Activated CD4-positive, CD25-positive, alpha-beta regulatory T cell treated with anti-CD3 and anti-CD28 coated beads, Interleukin-2, amount 50 U/mL, for 72 hours (primary cell): Measurements from ENCODE around the gene CGAS.
A peak's percentile ranks its signal among the peaks of the same experiment; 100 is the strongest.
"Not testable (repeated sequence)": the region's sequence is repeated elsewhere in the genome, so short reads cannot be mapped to it uniquely, and the experiment has no call there.

Experiments used
- DNase-seq: peaks from one replicate; pipeline ENCODE4 v3.0.0; 2021

The CGAS gene

DNA sequence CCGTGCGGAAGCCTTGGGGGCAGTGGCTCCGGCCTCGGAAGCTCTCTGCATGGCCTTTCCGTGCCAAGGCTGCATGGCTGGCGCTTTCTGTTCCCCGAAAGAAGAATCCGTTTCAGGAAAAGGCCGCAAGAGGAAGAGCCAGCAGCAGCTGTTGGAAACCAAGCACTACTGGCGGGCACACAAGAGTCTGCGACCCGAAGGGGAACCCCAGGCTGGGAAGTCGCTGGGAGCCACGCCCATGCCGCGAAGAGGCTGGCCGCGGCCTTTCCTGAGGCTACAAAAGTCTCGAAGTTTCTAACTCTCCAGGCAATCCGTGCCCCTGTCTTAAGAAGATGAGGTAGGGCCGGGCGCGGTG lies at the start of gene CGAS:
Gene CGAS (minus strand): TSS at position 191 of the 355 bp plus-strand sequence. CDS start 116 bp downstream, at position 75.
- peak; percentile 69 for DNase-seq

DNA sequence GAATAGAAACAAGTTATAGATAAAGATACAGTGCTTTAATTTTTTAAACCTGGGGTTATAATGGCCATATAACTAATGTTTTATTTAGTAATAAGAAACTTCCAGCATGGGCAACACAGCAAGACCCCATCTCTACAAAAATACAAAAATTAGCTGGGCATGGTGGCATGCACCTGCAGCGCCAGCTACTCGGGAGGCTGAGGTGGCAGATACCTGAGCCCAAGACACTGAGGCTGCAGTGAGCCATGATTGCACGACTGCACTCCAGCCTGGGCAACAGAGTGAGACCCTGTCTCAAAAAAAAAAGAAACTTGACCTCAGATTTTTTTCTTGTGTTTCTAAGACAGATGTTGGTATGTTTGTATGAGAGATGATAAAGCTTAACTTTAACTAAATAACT lies 45.8 kb upstream of the CGAS start:
- no peak for DNase-seq

DNA sequence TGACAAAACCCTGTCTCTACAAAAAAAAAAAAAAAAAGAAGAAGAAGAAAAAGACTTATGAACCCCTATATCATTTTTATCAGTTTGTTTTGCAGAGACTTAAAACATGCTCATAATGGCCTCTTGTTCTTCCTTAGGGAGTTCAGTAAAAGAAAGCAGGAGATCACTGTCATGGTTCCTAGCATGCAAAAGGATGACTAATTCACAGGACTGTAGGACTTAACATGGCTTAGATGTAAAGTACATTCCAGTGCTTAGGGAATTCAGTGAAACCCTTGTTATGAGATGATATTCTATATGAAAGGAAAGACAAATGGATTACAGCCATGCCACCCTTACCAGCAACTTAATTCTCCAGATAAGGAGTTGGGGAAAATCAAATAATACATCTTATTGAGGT lies 39.3 kb upstream of the CGAS start:
- no peak for DNase-seq

GRCh38 chr6:73487473-73487872 lies 35.4 kb upstream of the CGAS start:
- no peak for DNase-seq

DNA sequence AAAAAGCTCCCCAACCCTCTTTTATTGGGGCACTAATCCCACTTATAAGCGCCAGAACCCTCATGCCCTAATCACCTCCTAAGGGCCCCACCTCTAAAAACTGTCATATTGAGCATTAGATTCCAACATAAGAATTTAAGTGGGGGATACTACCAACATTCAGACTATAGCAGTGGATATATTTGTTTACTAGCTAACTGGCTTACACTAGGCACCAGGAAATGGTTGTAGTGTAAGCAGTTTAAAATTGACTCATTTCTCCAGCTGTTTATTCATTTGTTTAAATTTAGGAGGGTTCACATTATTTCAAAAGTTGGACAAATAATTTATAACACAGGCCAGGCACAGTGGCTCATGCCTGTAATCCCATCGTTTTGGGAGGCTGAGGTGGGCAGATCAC lies 32.3 kb upstream of the CGAS start:
- no peak for DNase-seq

DNA sequence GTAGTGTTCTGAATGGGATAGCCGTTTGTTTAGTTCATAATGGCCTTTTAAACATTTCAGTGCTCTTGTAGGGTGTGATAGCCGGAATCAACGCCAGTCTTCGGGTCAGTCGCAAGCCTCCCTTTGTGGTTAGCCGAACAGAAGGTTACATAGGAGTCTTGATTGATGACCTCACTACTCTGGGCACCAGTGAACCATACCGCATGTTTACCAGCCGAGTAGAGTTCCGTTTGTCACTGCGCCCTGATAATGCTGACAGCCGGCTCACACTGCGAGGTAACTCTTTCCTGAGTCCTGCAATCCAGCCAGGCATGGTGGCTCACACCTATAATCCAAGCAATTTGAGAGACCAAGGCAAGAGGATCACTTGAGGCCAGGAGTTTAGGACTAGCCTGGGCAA lies 29.9 kb upstream of the CGAS start:
- DNase-seq = no peak

- no peak for DNase-seq
These were observed 25.3 kb upstream of the CGAS start for GRCh38 chr6:73477407-73477806.

DNA sequence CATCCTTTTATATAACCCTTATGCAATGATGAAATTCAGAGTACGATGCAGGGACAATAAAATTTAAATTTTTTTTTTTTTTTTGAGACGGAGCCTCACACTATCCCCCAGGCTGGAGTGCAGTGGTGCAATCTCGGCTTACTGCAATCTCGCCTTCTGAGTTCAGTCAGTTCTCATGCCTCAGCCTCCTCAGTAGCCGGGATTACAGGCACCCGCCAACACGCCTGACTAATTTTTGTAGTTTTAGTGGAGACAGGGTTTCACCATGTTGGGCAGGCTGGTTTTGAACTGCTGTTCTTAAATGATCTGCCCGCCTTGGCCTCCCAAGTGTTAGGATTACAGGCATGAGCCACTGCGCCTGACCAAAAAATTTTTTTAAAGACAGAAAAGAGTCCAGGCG lies 24.6 kb upstream of the CGAS start:
- no peak for DNase-seq

DNA sequence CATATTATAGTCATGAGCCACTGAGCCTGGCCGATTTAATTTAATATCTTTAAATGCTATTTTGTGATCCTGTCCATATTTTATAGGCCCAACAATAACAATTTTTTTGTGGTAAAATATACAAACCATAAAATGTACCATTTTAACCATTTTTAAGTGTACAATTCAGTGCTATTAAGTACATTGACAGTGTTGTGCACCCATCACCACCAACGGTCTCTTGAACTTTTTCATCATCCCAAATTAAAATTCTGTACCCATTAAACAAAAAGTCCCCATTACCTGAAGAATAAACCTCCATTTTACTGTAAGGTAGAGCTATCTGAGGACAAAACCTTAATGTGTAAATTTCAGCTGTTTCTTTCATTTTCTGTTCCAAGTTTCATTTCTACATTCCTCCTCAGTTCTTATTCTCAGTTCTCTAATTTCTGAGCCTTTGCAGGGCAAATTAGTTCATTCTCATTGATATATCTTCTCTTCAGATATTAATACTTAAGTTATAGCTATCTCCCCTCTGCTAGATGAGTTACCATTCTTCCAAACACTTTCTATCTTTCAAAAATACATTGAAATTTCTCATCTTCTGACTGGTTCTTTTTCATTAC lies 19.7 kb upstream of the CGAS start:
- no peak for DNase-seq

DNA sequence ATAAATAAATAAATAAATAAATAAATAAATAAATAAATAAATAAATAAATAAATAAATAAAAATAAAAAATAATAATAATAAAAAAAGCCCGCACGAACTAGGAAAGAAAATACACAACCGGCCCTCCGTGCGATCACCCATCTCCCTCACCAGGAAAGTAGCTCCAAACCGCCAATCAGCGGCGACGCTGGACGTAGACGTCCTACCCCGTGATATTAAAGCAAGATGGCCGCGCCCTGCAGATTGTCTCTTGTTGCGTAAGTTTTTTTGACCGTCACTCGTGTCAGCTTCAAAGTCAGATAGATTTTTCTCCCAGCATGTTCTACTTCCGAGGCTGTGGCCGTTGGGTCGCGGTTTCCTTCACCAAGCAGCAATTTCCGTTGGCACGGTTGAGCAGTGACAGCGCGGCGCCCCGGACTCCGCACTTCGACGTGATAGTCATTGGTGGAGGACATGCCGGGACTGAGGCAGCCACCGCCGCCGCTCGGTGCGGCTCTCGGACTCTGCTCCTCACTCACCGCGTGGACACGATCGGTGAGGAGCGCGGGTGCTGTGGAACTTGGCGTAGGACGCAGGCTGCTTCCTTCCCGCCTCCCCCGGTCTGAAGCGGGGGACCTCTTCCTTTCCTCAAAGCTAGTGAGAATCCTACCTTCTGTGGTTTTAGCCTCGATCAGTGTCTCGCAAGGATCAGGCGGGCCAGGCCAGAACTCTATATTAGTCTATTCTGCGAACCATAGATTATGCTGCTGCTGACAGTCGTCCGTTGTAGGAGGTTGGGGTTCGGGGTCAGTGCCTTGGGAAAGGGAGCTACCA lies 9.6 kb upstream of the CGAS start, which contains the start of gene MTO1:
Gene MTO1 (plus strand): TSS at position 201 of the 814 bp plus-strand sequence. CDS start 118 bp downstream, at position 319.
- DNase-seq = peak; percentile 80

DNA sequence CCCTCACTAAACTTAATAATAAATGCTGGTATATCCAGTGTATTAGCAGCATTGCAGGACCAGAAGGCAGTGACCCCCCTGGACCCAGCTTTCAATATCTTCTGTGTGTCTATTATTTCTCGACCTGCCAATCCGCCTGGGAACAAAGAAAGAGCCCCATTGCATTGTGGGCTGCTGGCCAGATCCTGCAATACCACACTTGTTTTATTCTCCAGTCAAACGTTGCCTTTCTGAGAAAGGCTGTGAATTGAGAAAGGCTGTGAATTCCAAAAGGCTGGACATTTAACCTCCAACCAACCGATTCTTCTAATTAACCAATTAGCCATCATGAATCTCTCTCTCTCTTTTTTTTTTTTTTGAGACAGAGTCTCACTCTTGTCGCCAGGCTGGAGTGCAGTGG lies 8.0 kb upstream of the CGAS start:
- no peak for DNase-seq

DNA sequence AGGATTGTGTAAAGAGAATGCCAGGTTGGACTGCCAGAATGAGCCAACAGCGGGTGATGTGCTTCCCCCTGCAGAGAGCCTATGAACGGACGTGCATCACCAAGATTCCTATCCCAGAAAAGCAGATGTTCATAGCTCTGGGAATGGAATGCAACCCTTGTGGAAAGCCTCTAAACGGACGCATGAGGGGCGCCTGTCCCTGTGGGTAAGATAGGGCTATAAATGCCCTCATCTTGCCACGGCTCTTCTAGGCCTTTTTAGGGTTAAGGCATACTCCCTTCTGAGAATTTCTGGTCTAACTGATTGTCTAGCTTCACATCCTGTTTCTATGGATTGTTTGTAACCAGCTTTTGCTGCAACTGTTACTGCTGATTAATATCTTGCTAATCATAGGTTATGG lies 7.4 kb upstream of the CGAS start:
- not testable (repeated sequence) for DNase-seq

- no peak for DNase-seq
These were observed 4.0 kb upstream of the CGAS start for GRCh38 chr6:73455865-73456629.

GRCh38 chr6:73451223-73452106 lies 632 bp downstream of the CGAS start:
- DNase-seq = peak; percentile 63

DNA sequence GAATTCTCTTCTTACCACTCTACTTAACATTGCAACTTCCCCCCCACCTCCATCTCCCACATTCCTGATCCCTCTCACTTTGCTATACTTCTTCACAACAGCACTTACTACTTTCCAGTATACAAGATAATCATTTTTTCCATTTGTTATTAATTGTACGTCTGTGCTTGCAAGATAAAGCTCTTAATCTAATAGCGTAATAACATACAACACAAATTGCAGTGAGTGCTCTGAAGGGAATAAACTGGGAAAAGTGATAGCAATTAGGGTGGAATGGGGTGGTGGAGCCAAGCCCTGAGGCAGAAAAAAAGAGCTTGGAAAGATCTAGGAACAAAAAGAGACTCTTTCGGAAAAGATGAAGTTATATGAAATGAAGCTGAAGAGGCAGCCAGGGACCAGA lies 8.5 kb downstream of the CGAS start:
- DNase-seq = no peak

DNA sequence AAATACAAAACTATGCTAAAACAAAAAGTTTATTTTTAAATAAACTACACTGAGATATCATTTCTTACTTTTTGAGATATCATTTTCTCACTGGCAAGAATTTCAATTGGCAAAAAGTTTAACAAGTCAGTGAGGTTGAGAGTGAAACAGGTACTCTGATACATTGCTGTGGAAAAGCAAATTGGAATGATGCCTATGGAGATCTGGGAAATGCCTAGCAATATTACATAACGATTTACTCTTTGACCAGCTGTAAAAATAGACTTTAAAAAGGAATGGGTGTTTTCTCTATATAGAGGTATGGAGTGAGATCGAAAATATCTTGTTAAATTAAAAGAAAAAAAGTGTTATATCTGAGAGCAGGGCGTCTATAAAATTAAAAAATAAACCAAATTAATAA lies 16.9 kb downstream of the CGAS start:
- no peak for DNase-seq

- no peak for DNase-seq
These were observed 30.6 kb downstream of the CGAS start for GRCh38 chr6:73421534-73421933.

DNA sequence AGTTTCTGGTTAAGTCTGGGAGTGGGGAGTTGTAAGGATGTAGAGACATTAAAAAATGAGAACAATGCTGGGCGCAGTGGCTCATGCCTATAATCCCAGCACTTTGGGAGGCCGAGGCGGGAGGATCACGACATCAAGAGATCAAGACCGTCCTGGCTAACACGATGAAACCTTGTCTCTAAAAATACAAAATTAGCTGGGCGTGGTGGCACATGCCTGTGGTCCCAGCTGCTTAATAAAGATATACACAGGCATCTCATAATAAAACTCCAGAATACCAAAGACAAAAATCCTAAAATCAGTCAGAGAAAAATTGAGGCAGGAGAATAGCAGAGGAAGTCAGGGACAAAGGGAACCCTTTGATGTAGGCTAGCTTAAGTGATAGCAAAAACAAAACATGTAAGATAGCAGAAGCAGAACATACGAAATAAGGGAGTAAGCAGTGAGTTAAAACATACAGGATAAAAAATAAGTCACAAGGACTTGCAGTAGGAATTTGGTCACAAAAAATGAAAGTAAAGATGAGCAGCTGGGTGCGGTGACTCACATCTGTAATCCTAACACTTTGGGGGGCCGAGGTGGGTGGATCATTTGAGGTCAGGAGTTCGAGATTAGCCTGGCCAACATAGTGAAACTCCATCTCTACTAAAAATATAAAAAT lies 33.9 kb downstream of the CGAS start:
- no peak for DNase-seq

GRCh38 chr6:73413102-73413501 lies 39.0 kb downstream of the CGAS start:
- no peak for DNase-seq

DNA sequence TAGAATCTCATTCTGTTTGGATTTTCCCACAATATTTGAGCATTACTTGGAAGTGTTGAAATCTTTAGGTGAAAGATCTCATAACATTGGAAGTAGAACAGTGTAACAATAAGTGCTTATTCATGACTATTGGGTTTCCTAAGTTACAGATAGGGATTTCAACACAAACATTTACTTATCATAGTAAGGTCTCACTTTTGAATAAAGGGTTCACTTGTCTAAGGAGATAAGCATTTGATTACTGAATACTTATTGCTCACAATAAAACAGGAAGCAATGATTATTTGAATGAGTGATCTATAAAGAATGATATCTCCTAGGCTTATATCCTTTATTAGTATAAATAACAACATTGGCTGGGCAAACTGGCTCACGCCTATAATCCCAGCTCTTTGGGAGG lies 42.7 kb downstream of the CGAS start:
- DNase-seq = no peak

DNA sequence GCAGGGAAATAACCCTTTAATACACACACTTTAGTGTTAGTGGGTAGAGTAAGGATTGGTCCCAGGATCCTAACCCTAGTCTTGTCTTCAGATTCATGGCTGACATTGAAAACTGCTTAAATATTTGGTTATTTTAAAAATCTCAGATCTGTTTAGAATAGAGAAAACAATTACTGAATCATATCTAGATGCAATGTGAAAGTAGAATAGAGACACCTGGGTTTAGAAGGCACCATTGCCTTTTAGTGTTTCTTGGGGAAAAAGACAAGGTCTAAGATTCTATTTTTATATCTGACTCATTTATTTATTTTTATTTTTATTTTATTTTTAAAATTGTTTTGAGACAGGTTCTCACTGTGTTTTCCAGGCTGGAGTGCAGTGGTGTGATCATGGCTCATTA lies 51.4 kb downstream of the CGAS start:
- no peak for DNase-seq

GRCh38 chr6:73395875-73396274 lies 56.2 kb downstream of the CGAS start:
- DNase-seq = no peak
